HFFc6 (cell line): ENCODE measurements around the gene NEAT1. TPM values are rescaled to one million over a fixed set of nuclear protein-coding genes. Genes with fewer than 3 reads are reported as not detected.

ENCODE experiments used
- DNase-seq: peaks from one replicate; pipeline ENCODE4 v3.0.0-alpha.2; 2018
- H3K27ac Mint-ChIP-seq: 2 replicates; pipeline ENCODE4 v1.8.0; 2020; ENCODE audit warnings: mild to moderate bottlenecking, mixed read lengths
- H3K27me3 Mint-ChIP-seq: 2 replicates; pipeline ENCODE4 v1.8.0; 2021; ENCODE audit warnings: mild to moderate bottlenecking, moderate library complexity, mixed read lengths; ENCODE audit not compliant: insufficient read depth
- H3K36me3 Mint-ChIP-seq: 2 replicates; pipeline ENCODE4 v1.8.0; 2021; ENCODE audit warnings: low read depth, mixed read lengths
- H3K4me1 Mint-ChIP-seq: 2 replicates; pipeline ENCODE4 v1.8.0; 2020; ENCODE audit warnings: low read depth, mixed read lengths
- H3K4me3 Mint-ChIP-seq: 2 replicates; pipeline ENCODE4 v1.8.0; 2020; ENCODE audit warnings: mild to moderate bottlenecking, moderate library complexity, mixed read lengths
- H3K9me3 Mint-ChIP-seq: 2 replicates; pipeline ENCODE4 v1.8.0; 2020; ENCODE audit warnings: mild to moderate bottlenecking, mixed read lengths
- CTCF ChIP-seq: fragments of 200-600 bp; sonication (generic); IDR thresholded peaks from 2 replicates; pipeline ENCODE4 v1.5.0; 2021; ENCODE audit warnings: antibody characterized with exemption, mild to moderate bottlenecking
- total RNA-seq, 6 experiments: library from RNA; stranded (reverse); fragmentation: NEBNext Ultra II Directional; extraction: Animal tissue kit (Norgen Biotek cat#: 25700); gene quantifications; 2 replicates in 1 of 6; 3 replicates in 5 of 6; pipeline ENCODE4 v1.2.3, GENCODE V29; 2021

The NEAT1 gene
- total RNA-seq, 6 experiments from 2014 or later = 185 to 250 (median 213) TPM

GRCh38 chr11:65434667-65435410 is 12.2 kb downstream of the NEAT1 start:
- H3K9me3 Mint-ChIP-seq = peaks cover 86% of the 10 kb centered on the region
- peak; percentile 21 for DNase-seq
- H3K27me3 Mint-ChIP-seq = peaks cover 96% of the 10 kb centered on the region
- H3K4me1 Mint-ChIP-seq = peaks cover 93% of the 10 kb centered on the region
- peaks cover 70% of the 10 kb centered on the region for H3K36me3 Mint-ChIP-seq
- no peak for TF ChIP-seq CTCF
- H3K27ac Mint-ChIP-seq = peak overlapping the region; percentile 98
- H3K4me3 Mint-ChIP-seq = peak overlapping the region; percentile 99

GRCh38 chr11:65435411-65435931 is 12.9 kb downstream of the NEAT1 start:
- Mint-ChIP-seq H3K27ac (peak overlapping the region; percentile 98), H3K4me3 (peak overlapping the region; percentile 99), H3K4me1 (peaks cover 91% of the 10 kb centered on the region), H3K36me3 (peaks cover 74% of the 10 kb centered on the region), H3K27me3 (peaks cover 96% of the 10 kb centered on the region), H3K9me3 (peaks cover 86% of the 10 kb centered on the region)
- TF ChIP-seq CTCF = no peak
- DNase-seq = no peak

GRCh38 chr11:65435981-65436411 is 13.4 kb downstream of the NEAT1 start:
- Mint-ChIP-seq H3K4me3 (peak overlapping the region; percentile 99), H3K27ac (peak overlapping the region; percentile 98)

DNA sequence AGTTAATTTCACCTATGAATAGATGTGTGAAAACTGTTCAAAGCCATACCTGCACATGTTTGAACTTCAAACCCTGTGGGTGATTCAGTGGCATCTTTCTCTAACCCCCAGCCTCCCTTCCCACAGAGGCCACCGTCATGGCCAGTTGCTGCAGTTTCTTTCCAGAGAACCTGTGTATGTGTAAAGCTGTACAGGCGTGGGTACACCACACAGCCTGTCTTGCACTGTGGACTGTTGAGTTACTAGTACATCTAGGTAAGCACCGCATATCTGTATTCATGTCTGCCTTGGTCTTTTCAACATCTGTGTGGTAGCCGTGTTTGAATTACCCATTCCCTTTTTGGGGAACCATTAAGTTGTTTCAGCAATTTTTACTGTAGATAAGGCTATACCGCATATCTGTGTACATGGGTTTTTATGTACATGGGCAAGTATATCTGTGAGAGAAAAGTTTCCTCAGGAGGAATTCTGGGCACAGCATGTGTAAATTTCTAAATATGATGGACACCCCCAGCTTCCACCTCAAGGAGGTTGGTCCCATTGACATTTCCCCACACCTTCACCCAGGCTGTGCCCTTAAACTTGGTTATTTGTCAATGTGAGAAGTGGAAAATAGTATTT is 13.9 kb downstream of the NEAT1 start:
- no peak for DNase-seq
- peaks cover 98% of the 10 kb centered on the region for H3K27me3 Mint-ChIP-seq
- H3K9me3 Mint-ChIP-seq = peaks cover 83% of the 10 kb centered on the region
- H3K4me1 Mint-ChIP-seq = peaks cover 89% of the 10 kb centered on the region
- TF ChIP-seq CTCF = no peak
- H3K4me3 Mint-ChIP-seq = peak overlapping the region; percentile 99
- H3K36me3 Mint-ChIP-seq = peaks cover 82% of the 10 kb centered on the region
- peak overlapping the region; percentile 98 for H3K27ac Mint-ChIP-seq

More at GRCh38 chr11:65435981-65436411, 13.4 kb downstream of the NEAT1 start:
- no peak for TF ChIP-seq CTCF
- H3K36me3 Mint-ChIP-seq = peaks cover 79% of the 10 kb centered on the region
- DNase-seq = no peak
- H3K27me3 Mint-ChIP-seq = peaks cover 96% of the 10 kb centered on the region
- peaks cover 91% of the 10 kb centered on the region for H3K4me1 Mint-ChIP-seq
- H3K9me3 Mint-ChIP-seq = peaks cover 86% of the 10 kb centered on the region

- Mint-ChIP-seq H3K27ac (peak overlapping the region; percentile 83), H3K9me3 (peaks cover 83% of the 10 kb centered on the region), H3K4me1 (peaks cover 86% of the 10 kb centered on the region), H3K4me3 (peak overlapping the region; percentile 74), H3K36me3 (peaks cover 83% of the 10 kb centered on the region), H3K27me3 (peaks cover 98% of the 10 kb centered on the region)
- TF ChIP-seq CTCF = no peak
- DNase-seq = no peak
Observed at GRCh38 chr11:65437436-65438227, 15.0 kb downstream of the NEAT1 start.
